ENCODE measurements around the gene ALPP. TPM values are rescaled to one million over a fixed set of nuclear protein-coding genes. Genes with fewer than 3 reads are reported as not detected.

The ALPP gene
- total RNA-seq, 1 donor from 2014 or later = not detected

DNA sequence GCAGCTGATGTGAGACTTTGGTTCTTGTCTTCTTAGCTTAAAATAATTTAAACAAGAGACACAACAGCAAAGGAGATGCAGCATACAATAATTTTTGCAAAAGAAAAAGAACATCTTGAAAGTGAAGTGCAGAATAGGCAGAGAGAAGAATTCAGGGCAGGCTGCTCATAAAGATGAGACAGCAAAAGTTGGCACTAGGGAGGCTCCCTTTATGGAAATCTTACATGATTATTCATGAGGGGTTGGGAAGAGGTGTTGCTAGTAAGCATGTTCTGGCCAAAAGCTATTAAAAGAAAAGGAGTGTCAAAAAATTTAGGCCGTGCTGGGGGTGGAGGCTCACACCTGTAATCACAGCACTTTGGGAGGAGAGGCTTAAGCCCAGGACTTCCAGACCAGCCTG, 4.2 kb upstream of the ALPP start:
- H3K4me3 Mint-ChIP-seq (ENCODE audit: unreplicated experiment) = no peak overlapping the region
- TF ChIP-seq, protein P1, sequence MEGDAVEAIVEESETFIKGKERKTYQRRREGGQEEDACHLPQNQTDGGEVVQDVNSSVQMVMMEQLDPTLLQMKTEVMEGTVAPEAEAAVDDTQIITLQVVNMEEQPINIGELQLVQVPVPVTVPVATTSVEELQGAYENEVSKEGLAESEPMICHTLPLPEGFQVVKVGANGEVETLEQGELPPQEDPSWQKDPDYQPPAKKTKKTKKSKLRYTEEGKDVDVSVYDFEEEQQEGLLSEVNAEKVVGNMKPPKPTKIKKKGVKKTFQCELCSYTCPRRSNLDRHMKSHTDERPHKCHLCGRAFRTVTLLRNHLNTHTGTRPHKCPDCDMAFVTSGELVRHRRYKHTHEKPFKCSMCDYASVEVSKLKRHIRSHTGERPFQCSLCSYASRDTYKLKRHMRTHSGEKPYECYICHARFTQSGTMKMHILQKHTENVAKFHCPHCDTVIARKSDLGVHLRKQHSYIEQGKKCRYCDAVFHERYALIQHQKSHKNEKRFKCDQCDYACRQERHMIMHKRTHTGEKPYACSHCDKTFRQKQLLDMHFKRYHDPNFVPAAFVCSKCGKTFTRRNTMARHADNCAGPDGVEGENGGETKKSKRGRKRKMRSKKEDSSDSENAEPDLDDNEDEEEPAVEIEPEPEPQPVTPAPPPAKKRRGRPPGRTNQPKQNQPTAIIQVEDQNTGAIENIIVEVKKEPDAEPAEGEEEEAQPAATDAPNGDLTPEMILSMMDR (IDR thresholded peaks at IDR 0.05) = no peak
- H3K9me3 Mint-ChIP-seq (ENCODE audit: unreplicated experiment) = no peaks in the 10 kb centered on the region
- H3K4me1 Mint-ChIP-seq (ENCODE audit: unreplicated experiment) = no peaks in the 10 kb centered on the region
- H3K27ac Mint-ChIP-seq (ENCODE audit: unreplicated experiment) = no peak overlapping the region
- H3K36me3 Mint-ChIP-seq (ENCODE audit: unreplicated experiment) = no peaks in the 10 kb centered on the region
- peaks cover 2% of the 10 kb centered on the region for H3K27me3 Mint-ChIP-seq (ENCODE audit: unreplicated experiment)
- DNase-seq (ENCODE audit: extremely low spot score, unreplicated experiment) = no peak

DNA sequence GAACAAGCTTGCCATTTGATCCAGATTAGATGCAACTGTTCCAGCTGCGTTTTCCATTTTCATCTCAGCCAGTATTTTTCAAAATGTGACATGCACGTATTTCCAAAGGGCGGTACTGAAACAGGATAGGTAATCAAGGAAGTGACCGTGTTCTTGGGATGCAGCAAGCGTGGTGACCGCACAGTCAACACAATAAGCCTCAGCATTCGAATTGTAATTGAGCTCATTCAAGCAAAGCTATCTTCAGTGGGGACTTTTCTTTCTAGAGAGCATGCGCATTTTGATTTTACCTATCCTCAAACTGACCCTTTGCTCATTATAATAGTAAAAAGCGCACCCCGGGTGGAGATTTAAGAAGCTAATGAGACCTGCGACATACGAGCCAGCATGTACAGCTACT, 3.4 kb upstream of the ALPP start:
- Mint-ChIP-seq H3K9me3 (ENCODE audit: unreplicated experiment) (no peaks in the 10 kb centered on the region), H3K36me3 (ENCODE audit: unreplicated experiment) (no peaks in the 10 kb centered on the region), H3K4me3 (ENCODE audit: unreplicated experiment) (no peak overlapping the region), H3K27ac (ENCODE audit: unreplicated experiment) (no peak overlapping the region), H3K27me3 (ENCODE audit: unreplicated experiment) (peaks cover 2% of the 10 kb centered on the region), H3K4me1 (ENCODE audit: unreplicated experiment) (no peaks in the 10 kb centered on the region)
- no peak for DNase-seq (ENCODE audit: extremely low spot score, unreplicated experiment)
- TF ChIP-seq, protein P1 (IDR thresholded peaks at IDR 0.05) = no peak

DNA sequence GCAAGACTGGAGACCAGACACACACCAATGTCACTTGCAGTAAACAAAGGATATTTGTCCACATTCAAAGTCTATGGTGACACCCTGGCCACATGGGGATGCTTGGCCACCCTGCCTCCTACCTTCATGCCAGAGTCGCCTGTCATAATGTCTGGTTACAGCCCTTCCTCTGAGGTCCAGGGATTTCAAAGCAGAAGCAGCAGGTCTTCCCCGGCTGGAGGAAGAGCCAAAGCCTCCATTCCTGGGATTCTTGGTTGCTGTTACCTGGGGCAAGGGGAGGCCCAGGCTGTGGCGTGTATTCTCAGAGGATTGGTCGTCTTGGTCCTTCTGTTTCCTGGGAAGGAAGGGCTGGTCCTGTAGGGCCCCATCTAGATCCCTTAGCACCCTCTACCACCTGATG, 2.3 kb upstream of the ALPP start:
- DNase-seq (ENCODE audit: extremely low spot score, unreplicated experiment) = no peak
- Mint-ChIP-seq H3K4me1 (ENCODE audit: unreplicated experiment) (no peaks in the 10 kb centered on the region), H3K9me3 (ENCODE audit: unreplicated experiment) (no peaks in the 10 kb centered on the region), H3K36me3 (ENCODE audit: unreplicated experiment) (no peaks in the 10 kb centered on the region), H3K27me3 (ENCODE audit: unreplicated experiment) (peaks cover 2% of the 10 kb centered on the region), H3K27ac (ENCODE audit: unreplicated experiment) (no peak overlapping the region), H3K4me3 (ENCODE audit: unreplicated experiment) (no peak overlapping the region)
- TF ChIP-seq, protein P1 (IDR thresholded peaks at IDR 0.05) = no peak

DNA sequence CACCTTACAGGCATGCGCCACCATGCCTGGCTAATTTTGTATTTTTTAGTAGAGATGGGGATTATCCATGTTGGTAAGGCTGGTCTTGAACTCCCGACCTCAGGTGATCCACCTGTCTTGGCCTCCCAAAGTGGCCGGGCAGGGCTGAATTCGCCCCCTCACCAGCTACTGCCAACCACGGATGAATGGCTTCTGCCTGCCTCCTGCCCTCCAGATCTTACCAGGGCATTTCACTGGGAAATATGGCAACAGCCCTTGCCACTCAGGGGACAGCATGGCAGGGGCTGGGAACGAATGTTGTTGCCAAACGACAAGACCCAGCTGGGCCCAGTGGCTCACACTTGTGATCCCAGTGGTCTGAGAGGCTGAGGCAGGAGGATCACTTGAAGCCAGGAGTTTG, 1.8 kb upstream of the ALPP start:
- Mint-ChIP-seq H3K27me3 (ENCODE audit: unreplicated experiment) (peaks cover 2% of the 10 kb centered on the region), H3K9me3 (ENCODE audit: unreplicated experiment) (no peaks in the 10 kb centered on the region), H3K4me3 (ENCODE audit: unreplicated experiment) (no peak overlapping the region), H3K4me1 (ENCODE audit: unreplicated experiment) (no peaks in the 10 kb centered on the region), H3K27ac (ENCODE audit: unreplicated experiment) (no peak overlapping the region), H3K36me3 (ENCODE audit: unreplicated experiment) (no peaks in the 10 kb centered on the region)
- TF ChIP-seq, protein P1 (IDR thresholded peaks at IDR 0.05) = no peak
- no peak for DNase-seq (ENCODE audit: extremely low spot score, unreplicated experiment)

DNA sequence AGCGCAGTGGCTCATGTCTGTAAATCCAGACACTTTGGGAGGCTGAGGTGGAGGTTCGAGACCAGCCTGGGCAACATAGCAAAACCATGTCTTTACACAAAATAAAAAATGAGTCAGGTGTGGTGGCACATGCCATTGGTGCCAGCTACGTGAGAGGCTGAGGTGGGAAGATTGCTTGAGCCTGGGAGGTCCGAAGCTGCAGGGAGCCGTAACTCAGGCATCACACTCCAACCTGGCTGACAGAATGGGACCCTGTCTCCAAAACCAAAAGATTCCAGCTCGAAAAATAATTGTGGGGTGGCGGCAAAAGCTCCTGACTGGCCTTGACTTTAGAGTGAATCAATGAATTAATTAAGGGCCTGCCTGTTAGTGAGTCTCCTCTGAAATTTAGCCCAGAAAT, 1.2 kb upstream of the ALPP start:
- H3K27ac Mint-ChIP-seq (ENCODE audit: unreplicated experiment) = no peak overlapping the region
- H3K36me3 Mint-ChIP-seq (ENCODE audit: unreplicated experiment) = no peaks in the 10 kb centered on the region
- H3K4me3 Mint-ChIP-seq (ENCODE audit: unreplicated experiment) = no peak overlapping the region
- peaks cover 3% of the 10 kb centered on the region for H3K4me1 Mint-ChIP-seq (ENCODE audit: unreplicated experiment)
- DNase-seq (ENCODE audit: extremely low spot score, unreplicated experiment) = no peak
- no peaks in the 10 kb centered on the region for H3K9me3 Mint-ChIP-seq (ENCODE audit: unreplicated experiment)
- TF ChIP-seq, protein P1 (IDR thresholded peaks at IDR 0.05) = no peak
- H3K27me3 Mint-ChIP-seq (ENCODE audit: unreplicated experiment) = peaks cover 2% of the 10 kb centered on the region

Data from osteocyte (in vitro differentiated cells).